HL-60 (cell line): ENCODE data around the gene SMG5.

Experiments
- DNase-seq, 2 experiments: peaks; one replicate each; pipeline ENCODE4 v3.0.0-alpha.2; 2010 to 2020; ENCODE audit warnings: low read depth in 1 of 2, low spot score in 1 of 2
- H3K27ac ChIP-seq: fragments of 250-450 bp; sonication (Bioruptor Pico); replicated peaks from 2 replicates; pipeline ENCODE4 v1.5.1; 2020; ENCODE audit warnings: mild to moderate bottlenecking, moderate library complexity
- H3K27me3 ChIP-seq: fragments of 250-450 bp; sonication (Bioruptor Pico); 2 replicates; pipeline ENCODE4 v1.5.1; 2021; ENCODE audit warnings: mild to moderate bottlenecking, moderate library complexity; ENCODE audit not compliant: insufficient read depth, poor library complexity, severe bottlenecking
- H3K4me3 ChIP-seq: replicated peaks from 2 replicates; pipeline ENCODE4 v1.5.1; 2011; ENCODE audit warnings: mild to moderate bottlenecking, control low read depth, low read length; ENCODE audit not compliant: insufficient read depth
- GABPA ChIP-seq: IDR thresholded peaks from 2 replicates; pipeline ENCODE4 v1.6.1; 2012; ENCODE audit warnings: low read depth
- POLR2AphosphoS5 ChIP-seq: IDR thresholded peaks from 2 replicates; pipeline ENCODE4 v1.6.1; 2012; ENCODE audit warnings: low read depth
- SPI1 ChIP-seq: IDR thresholded peaks from 2 replicates; pipeline ENCODE4 v1.6.1; 2012; ENCODE audit warnings: low read depth, mild to moderate bottlenecking, borderline replicate concordance
- TF ChIP-seq, protein P1 (sequence below): IDR thresholded peaks from one replicate; pipeline ENCODE4 v1.5.1; 2011; ENCODE audit warnings: low read length, control low read depth, inconsistent platforms; ENCODE audit not compliant: insufficient read depth
- TF ChIP-seq, protein P2 (sequence below): IDR thresholded peaks from 2 replicates; pipeline ENCODE4 v1.6.1; 2012; ENCODE audit warnings: low read depth; ENCODE audit not compliant: insufficient replicate concordance

SMG5 gene

DNA sequence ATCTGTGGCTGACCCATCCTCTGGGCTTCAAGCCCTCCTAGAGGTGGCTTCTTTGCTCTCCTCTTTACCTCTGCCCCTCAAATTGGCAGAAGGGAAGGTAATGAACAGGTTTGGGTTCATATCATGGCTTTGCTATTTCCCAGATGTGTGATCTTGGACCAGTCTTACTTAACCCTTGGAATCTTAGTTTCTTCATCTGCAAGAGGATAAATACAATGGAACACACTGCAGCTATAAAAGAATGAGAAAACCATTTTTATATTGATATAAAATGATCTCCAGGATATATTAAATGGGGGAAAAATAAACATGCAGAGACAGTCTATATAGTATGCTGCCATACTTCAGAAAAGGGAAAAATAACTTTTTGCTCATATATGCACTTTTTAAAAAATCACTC lies 7.2 kb upstream of the SMG5 start:
- DNase-seq: no peak
- H3K27ac ChIP-seq: no peak overlapping the region
- H3K27me3 ChIP-seq: no peaks in the 10 kb centered on the region
- TF ChIP-seq, protein P1, sequence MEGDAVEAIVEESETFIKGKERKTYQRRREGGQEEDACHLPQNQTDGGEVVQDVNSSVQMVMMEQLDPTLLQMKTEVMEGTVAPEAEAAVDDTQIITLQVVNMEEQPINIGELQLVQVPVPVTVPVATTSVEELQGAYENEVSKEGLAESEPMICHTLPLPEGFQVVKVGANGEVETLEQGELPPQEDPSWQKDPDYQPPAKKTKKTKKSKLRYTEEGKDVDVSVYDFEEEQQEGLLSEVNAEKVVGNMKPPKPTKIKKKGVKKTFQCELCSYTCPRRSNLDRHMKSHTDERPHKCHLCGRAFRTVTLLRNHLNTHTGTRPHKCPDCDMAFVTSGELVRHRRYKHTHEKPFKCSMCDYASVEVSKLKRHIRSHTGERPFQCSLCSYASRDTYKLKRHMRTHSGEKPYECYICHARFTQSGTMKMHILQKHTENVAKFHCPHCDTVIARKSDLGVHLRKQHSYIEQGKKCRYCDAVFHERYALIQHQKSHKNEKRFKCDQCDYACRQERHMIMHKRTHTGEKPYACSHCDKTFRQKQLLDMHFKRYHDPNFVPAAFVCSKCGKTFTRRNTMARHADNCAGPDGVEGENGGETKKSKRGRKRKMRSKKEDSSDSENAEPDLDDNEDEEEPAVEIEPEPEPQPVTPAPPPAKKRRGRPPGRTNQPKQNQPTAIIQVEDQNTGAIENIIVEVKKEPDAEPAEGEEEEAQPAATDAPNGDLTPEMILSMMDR: no peak
- TF ChIP-seq SPI1 (no peak), GABPA (no peak), POLR2AphosphoS5 (no peak)
- TF ChIP-seq, protein P2, sequence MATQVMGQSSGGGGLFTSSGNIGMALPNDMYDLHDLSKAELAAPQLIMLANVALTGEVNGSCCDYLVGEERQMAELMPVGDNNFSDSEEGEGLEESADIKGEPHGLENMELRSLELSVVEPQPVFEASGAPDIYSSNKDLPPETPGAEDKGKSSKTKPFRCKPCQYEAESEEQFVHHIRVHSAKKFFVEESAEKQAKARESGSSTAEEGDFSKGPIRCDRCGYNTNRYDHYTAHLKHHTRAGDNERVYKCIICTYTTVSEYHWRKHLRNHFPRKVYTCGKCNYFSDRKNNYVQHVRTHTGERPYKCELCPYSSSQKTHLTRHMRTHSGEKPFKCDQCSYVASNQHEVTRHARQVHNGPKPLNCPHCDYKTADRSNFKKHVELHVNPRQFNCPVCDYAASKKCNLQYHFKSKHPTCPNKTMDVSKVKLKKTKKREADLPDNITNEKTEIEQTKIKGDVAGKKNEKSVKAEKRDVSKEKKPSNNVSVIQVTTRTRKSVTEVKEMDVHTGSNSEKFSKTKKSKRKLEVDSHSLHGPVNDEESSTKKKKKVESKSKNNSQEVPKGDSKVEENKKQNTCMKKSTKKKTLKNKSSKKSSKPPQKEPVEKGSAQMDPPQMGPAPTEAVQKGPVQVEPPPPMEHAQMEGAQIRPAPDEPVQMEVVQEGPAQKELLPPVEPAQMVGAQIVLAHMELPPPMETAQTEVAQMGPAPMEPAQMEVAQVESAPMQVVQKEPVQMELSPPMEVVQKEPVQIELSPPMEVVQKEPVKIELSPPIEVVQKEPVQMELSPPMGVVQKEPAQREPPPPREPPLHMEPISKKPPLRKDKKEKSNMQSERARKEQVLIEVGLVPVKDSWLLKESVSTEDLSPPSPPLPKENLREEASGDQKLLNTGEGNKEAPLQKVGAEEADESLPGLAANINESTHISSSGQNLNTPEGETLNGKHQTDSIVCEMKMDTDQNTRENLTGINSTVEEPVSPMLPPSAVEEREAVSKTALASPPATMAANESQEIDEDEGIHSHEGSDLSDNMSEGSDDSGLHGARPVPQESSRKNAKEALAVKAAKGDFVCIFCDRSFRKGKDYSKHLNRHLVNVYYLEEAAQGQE: no peak
- H3K4me3 ChIP-seq: no peak overlapping the region

DNA sequence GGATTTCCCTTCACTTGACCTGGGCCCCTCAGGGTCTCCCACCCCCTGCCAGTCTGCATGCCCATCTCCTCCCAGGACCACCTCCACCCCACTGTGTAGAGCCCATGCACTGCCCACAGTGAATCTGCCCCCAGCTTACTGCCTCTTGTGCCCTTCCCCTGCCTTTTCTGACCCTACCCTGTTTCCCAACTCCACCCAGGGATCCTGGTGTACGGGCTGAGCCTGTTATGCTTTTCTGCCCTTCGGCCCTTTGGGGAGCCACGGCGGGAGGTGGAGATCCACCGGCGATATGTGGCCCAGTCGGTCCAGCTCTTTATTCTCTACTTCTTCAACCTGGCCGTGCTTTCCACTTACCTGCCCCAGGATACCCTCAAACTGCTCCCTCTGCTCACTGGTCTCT lies 3.4 kb upstream of the SMG5 start:
- H3K27ac ChIP-seq: no peak overlapping the region
- TF ChIP-seq SPI1 (no peak), GABPA (no peak), POLR2AphosphoS5 (no peak)
- TF ChIP-seq, protein P2: no peak
- TF ChIP-seq, protein P1: no peak
- no peak overlapping the region for H3K4me3 ChIP-seq
- no peak for DNase-seq
- H3K27me3 ChIP-seq: no peaks in the 10 kb centered on the region

DNA sequence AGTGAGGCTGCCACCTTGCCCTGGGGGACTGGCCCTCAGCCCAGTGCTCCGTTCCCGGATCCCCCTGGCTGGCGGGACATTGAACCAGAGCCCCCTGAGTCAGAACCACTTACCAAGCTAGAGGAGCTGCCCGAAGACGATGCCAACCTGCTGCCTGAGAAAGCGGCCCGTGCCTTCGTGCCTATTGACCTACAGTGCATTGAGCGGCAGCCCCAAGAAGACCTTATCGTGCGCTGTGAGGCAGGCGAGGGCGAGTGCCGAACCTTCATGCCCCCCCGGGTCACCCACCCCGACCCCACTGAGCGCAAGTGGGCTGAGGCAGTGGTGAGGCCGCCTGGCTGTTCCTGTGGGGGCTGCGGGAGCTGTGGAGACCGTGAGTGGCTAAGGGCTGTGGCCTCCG lies 2.8 kb upstream of the SMG5 start:
- no peaks in the 10 kb centered on the region for H3K27me3 ChIP-seq
- no peak overlapping the region for H3K4me3 ChIP-seq
- no peak for DNase-seq
- TF ChIP-seq POLR2AphosphoS5 (no peak), GABPA (no peak)
- no peak overlapping the region for H3K27ac ChIP-seq

DNA sequence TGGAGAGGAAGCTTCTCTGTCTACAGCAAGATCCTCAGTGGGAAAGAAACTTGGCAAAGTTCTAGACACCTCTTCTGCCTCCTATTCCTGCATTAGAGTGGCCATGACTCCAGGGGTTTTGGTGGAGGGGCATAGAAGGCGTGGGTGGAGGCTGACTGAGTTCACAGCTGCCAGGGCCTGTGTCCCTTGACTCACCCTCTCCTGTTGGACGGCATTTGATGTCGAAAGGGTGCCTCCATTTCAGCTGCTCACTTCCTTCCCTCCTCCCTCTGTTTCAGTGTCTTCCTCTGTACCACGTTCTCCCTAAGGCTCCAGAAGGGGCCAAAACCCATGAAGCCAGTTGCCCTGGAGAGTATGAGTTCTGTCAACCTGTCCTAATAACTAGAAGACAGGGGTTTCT lies 2.1 kb upstream of the SMG5 start:
- DNase-seq: peak; percentile 53 to 55
- Histone ChIP-seq H3K27me3 (no peaks in the 10 kb centered on the region), H3K4me3 (no peak overlapping the region), H3K27ac (peak overlapping the region; percentile 48)
- TF ChIP-seq, protein P2: no peak
- peak; percentile 19; the same call in 1 of the 2 replicates for TF ChIP-seq SPI1
- no peak for TF ChIP-seq GABPA
